Progenitor cell of endocrine pancreas (in vitro differentiated cells): ENCODE results near the gene ARHGAP15. TPM values are rescaled to one million over a fixed set of nuclear protein-coding genes. Genes with fewer than 3 reads are reported as not detected.

Source experiments
- DNase-seq: peaks from one replicate; pipeline ENCODE4 v3.0.0; 2021; ENCODE audit warnings: low spot score; ENCODE audit not compliant: unreplicated experiment
- H3K27ac Mint-ChIP-seq: 2 replicates; pipeline ENCODE4 v1.8.0; 2021; ENCODE audit warnings: mild to moderate bottlenecking, moderate library complexity, mixed read lengths
- H3K27me3 Mint-ChIP-seq: 2 replicates; pipeline ENCODE4 v1.8.0; 2021; ENCODE audit warnings: mixed read lengths
- H3K36me3 Mint-ChIP-seq: 2 replicates; pipeline ENCODE4 v1.8.0; 2022; ENCODE audit warnings: mixed read lengths; ENCODE audit not compliant: insufficient read depth
- H3K4me1 Mint-ChIP-seq: 2 replicates; pipeline ENCODE4 v1.8.0; 2021; ENCODE audit warnings: low read depth, mixed read lengths
- H3K4me3 Mint-ChIP-seq: 2 replicates; pipeline ENCODE4 v1.8.0; 2021; ENCODE audit warnings: low read depth, mild to moderate bottlenecking, moderate library complexity, mixed read lengths
- H3K9me3 Mint-ChIP-seq: 2 replicates; pipeline ENCODE4 v1.8.0; 2021; ENCODE audit warnings: low read depth, mixed read lengths
- CTCF ChIP-seq: fragments of 200-600 bp; sonication (generic); IDR thresholded peaks from one replicate; pipeline ENCODE4 v1.5.0; 2021; ENCODE audit warnings: antibody characterized with exemption, mild to moderate bottlenecking; ENCODE audit not compliant: unreplicated experiment
- total RNA-seq: library from RNA; stranded (reverse); gene quantifications from 2 replicates; pipeline ENCODE4 v1.2.1, GENCODE V29; 2021

The ARHGAP15 gene
- total RNA-seq, 1 donor from 2014 or later: not detected

- H3K4me3 Mint-ChIP-seq: no peak overlapping the region
Observed at GRCh38 chr2:143121957-143122356, 7.3 kb upstream of the ARHGAP15 start.

GRCh38 chr2:143123911-143124310 lies 5.3 kb upstream of the ARHGAP15 start:
- no peaks in the 10 kb centered on the region for H3K9me3 Mint-ChIP-seq
- no peaks in the 10 kb centered on the region for H3K4me1 Mint-ChIP-seq
- no peaks in the 10 kb centered on the region for H3K27me3 Mint-ChIP-seq
- no peak overlapping the region for H3K4me3 Mint-ChIP-seq
- TF ChIP-seq CTCF: no peak
- DNase-seq: no peak
- H3K36me3 Mint-ChIP-seq: no peaks in the 10 kb centered on the region
- no peak overlapping the region for H3K27ac Mint-ChIP-seq

More at GRCh38 chr2:143121957-143122356, 7.3 kb upstream of the ARHGAP15 start:
- DNase-seq: no peak
- Mint-ChIP-seq H3K4me1 (no peaks in the 10 kb centered on the region), H3K9me3 (no peaks in the 10 kb centered on the region), H3K36me3 (no peaks in the 10 kb centered on the region), H3K27ac (no peak overlapping the region), H3K27me3 (no peaks in the 10 kb centered on the region)
- no peak for TF ChIP-seq CTCF

- H3K9me3 Mint-ChIP-seq: no peaks in the 10 kb centered on the region
- H3K27ac Mint-ChIP-seq: no peak overlapping the region
- H3K4me1 Mint-ChIP-seq: no peaks in the 10 kb centered on the region
- TF ChIP-seq CTCF: no peak
- H3K36me3 Mint-ChIP-seq: no peaks in the 10 kb centered on the region
- no peak for DNase-seq
- no peak overlapping the region for H3K4me3 Mint-ChIP-seq
- no peaks in the 10 kb centered on the region for H3K27me3 Mint-ChIP-seq
Observed at GRCh38 chr2:143124445-143124844, 4.8 kb upstream of the ARHGAP15 start.

GRCh38 chr2:143125717-143126116 lies 3.5 kb upstream of the ARHGAP15 start:
- no peaks in the 10 kb centered on the region for H3K9me3 Mint-ChIP-seq
- no peak overlapping the region for H3K27ac Mint-ChIP-seq
- H3K4me1 Mint-ChIP-seq: no peaks in the 10 kb centered on the region
- H3K36me3 Mint-ChIP-seq: no peaks in the 10 kb centered on the region
- no peak for DNase-seq
- no peak overlapping the region for H3K4me3 Mint-ChIP-seq
- TF ChIP-seq CTCF: no peak
- H3K27me3 Mint-ChIP-seq: no peaks in the 10 kb centered on the region

GRCh38 chr2:143132355-143132754 lies 3.1 kb downstream of the ARHGAP15 start:
- Mint-ChIP-seq H3K27me3 (no peaks in the 10 kb centered on the region), H3K4me1 (no peaks in the 10 kb centered on the region), H3K9me3 (peaks cover 3% of the 10 kb centered on the region), H3K36me3 (no peaks in the 10 kb centered on the region), H3K4me3 (no peak overlapping the region), H3K27ac (no peak overlapping the region)
- TF ChIP-seq CTCF: no peak
- DNase-seq: no peak
